HEK293T (cell line): ENCODE data around the gene SGMS1.

Experiments used
- CTCF ChIA-PET: fragments of 350-600 bp; formaldehyde crosslinking; extraction: SDS; loops from one replicate; lab custom pipeline; 2021; ENCODE audit warnings: antibody characterized with exemption, inconsistent platforms; lab: Yijun Ruan, JAX
- POLR2A ChIA-PET: fragments of 350-600 bp; formaldehyde crosslinking; extraction: SDS; loops from one replicate; lab custom pipeline; 2020; ENCODE audit warnings: antibody characterized with exemption, inconsistent platforms; lab: Yijun Ruan, JAX
- DNase-seq: peaks from one replicate; pipeline ENCODE4 v3.0.0; 2012; ENCODE audit warnings: mixed read lengths; ENCODE audit errors: extremely low spot score
- ARNT ChIP-seq: fragments of 450-650 bp; IDR thresholded peaks from 2 replicates; pipeline ENCODE4 v1.6.1; 2017; ENCODE audit warnings: mild to moderate bottlenecking
- BHLHE40 ChIP-seq: fragments of 450-650 bp; IDR thresholded peaks from 2 replicates; pipeline ENCODE4 v1.6.1; 2016; ENCODE audit warnings: mild to moderate bottlenecking, moderate library complexity, borderline replicate concordance
- CTBP1 ChIP-seq: fragments of 450-650 bp; IDR thresholded peaks from 2 replicates; pipeline ENCODE4 v1.6.1; 2016; ENCODE audit warnings: borderline replicate concordance
- ELF4 ChIP-seq: fragments of 450-650 bp; IDR thresholded peaks from 2 replicates; pipeline ENCODE4 v1.6.1; 2017; ENCODE audit warnings: antibody characterized with exemption
- FOXA1 ChIP-seq: fragments of 450-650 bp; IDR thresholded peaks from 2 replicates; pipeline ENCODE4 v1.6.1; 2016; ENCODE audit warnings: mild to moderate bottlenecking
- FOXK2 ChIP-seq: fragments of 450-650 bp; IDR thresholded peaks from 2 replicates; pipeline ENCODE4 v1.6.1; 2016; ENCODE audit warnings: mild to moderate bottlenecking
- FOXM1 ChIP-seq: fragments of 450-650 bp; IDR thresholded peaks from 2 replicates; pipeline ENCODE4 v1.6.1; 2017; ENCODE audit warnings: mild to moderate bottlenecking, borderline replicate concordance
- HDGF ChIP-seq: fragments of 450-650 bp; IDR thresholded peaks from 2 replicates; pipeline ENCODE4 v1.6.1; 2017; ENCODE audit warnings: antibody characterized with exemption, borderline replicate concordance
- L3MBTL2 ChIP-seq: fragments of 450-650 bp; conservative IDR thresholded peaks from 2 replicates; pipeline ENCODE4 v1.6.1; 2016; ENCODE audit warnings: mild to moderate bottlenecking
- LEF1 ChIP-seq: fragments of 450-650 bp; IDR thresholded peaks from 2 replicates; pipeline ENCODE4 v1.6.1; 2017; ENCODE audit warnings: mild to moderate bottlenecking, borderline replicate concordance
- NFRKB ChIP-seq: fragments of 450-650 bp; IDR thresholded peaks from 2 replicates; pipeline ENCODE4 v1.6.1; 2016; ENCODE audit warnings: mild to moderate bottlenecking, moderate library complexity
- PKNOX1 ChIP-seq: fragments of 450-650 bp; IDR thresholded peaks from 2 replicates; pipeline ENCODE4 v1.6.1; 2016
- SP1 ChIP-seq: fragments of 450-650 bp; IDR thresholded peaks from 2 replicates; pipeline ENCODE4 v1.6.1; 2017
- SUZ12 ChIP-seq: fragments of 450-650 bp; IDR thresholded peaks from 2 replicates; pipeline ENCODE4 v1.6.1; 2016; ENCODE audit warnings: mild to moderate bottlenecking
- TARDBP ChIP-seq: fragments of 450-650 bp; IDR thresholded peaks from 2 replicates; pipeline ENCODE4 v1.6.1; 2016
- ZNF384 ChIP-seq: fragments of 450-650 bp; IDR thresholded peaks from 2 replicates; pipeline ENCODE4 v1.6.1; 2016

SGMS1 gene

GRCh38 chr10:50343702-50344331, 279.9 kb downstream of the SGMS1 start:
- CTCF ChIA-PET, result no interaction called here
- DNase-seq, result no peak
- POLR2A ChIA-PET, result no interaction called here
- TF ChIP-seq ELF4 (no peak), SUZ12 (no peak), SP1 (no peak), CTBP1 (no peak), FOXM1 (no peak), L3MBTL2 (no peak), HDGF (no peak), PKNOX1 (no peak), FOXK2 (no peak), FOXA1 (no peak), NFRKB (no peak)

DNA sequence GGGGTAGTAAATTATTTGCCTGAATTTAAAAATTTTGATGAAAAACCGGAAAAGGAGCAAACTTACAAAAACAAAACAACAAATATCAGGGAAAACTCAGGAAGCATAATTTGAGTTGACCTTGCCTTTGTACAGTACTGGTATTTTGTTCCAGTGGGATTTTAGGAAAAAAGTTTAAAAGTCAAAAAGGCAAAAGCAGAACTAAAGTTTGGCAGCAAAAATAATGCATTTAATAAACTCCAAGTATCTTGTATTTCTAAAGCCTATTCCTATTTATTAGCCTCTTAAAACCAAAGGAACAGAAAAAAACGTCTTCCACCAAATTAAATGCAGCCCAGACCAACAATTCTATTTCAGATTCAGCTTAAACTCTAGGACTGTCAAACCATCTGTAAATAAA, 281.8 kb downstream of the SGMS1 start:
- ChIA-PET POLR2A (no interaction called here), CTCF (no interaction called here)
- no peak for DNase-seq
- TF ChIP-seq L3MBTL2, result no peak

- CTCF ChIA-PET, result no interaction called here
- DNase-seq, result no peak
- POLR2A ChIA-PET, result no interaction called here
- TF ChIP-seq LEF1 (no peak), ARNT (no peak), TARDBP (no peak)
Observed at GRCh38 chr10:50336140-50336539, 287.6 kb downstream of the SGMS1 start.

DNA sequence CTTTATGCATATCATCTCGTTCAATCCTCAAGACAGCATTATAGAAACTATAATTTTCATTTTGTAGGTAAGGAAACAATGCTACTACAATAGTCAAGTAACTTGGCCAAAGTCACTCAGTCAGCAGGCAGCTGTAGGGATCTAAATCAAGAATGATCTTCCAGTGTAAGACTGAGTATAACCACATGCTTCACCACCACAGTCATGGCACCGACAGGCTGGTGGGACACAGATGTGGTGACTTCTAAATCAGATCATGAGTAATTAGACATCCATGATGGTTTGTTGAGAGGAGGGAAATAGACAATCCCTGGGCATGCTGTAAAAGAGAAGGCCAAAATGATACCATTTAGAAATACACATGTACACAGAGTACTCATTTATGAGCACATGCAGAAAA, 288.4 kb downstream of the SGMS1 start:
- CTCF ChIA-PET, result no interaction called here
- no peak for TF ChIP-seq FOXA1
- no peak for TF ChIP-seq TARDBP
- no peak for TF ChIP-seq PKNOX1
- TF ChIP-seq BHLHE40, result no peak
- no peak for TF ChIP-seq L3MBTL2
- no peak for TF ChIP-seq ZNF384
- TF ChIP-seq FOXK2, result no peak
- no peak for TF ChIP-seq NFRKB
- no peak for TF ChIP-seq SUZ12
- POLR2A ChIA-PET, result no interaction called here
- DNase-seq, result no peak

DNA sequence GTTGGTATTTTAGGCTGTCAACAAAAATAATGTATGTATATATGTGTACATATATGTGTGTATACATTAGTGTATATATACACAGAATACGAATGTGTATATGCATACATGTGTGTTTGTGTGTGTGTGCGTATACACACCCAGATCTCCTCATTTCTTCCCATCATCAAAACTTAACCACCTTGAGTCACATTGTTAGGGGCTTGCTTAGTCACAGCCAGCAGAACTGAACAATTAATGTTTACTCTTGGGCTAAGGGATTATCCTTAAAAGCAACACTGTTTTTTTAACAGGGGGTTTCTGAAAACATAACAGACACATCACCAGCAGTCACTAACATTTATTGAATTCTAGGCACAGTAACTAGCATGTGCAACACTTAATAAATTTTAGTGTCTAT, 289.5 kb downstream of the SGMS1 start:
- no peak for DNase-seq
- ChIA-PET CTCF (interaction anchor here (0.6 kb wide), 1 partner anchor 10 kb away, joined by 3 read pairs; no protein-coding TSS in a partner anchor), POLR2A (no interaction called here)
- TF ChIP-seq CTBP1 (no peak), FOXA1 (no peak), LEF1 (no peak), SP1 (no peak)

- ChIA-PET CTCF (interaction anchor here (0.6 kb wide), 1 partner anchor 11 kb away, joined by 3 read pairs; no protein-coding TSS in a partner anchor), POLR2A (no interaction called here)
- TF ChIP-seq ELF4 (no peak), NFRKB (no peak), ZNF384 (no peak), SP1 (no peak), FOXK2 (no peak), FOXA1 (no peak), BHLHE40 (no peak), HDGF (no peak), PKNOX1 (no peak), LEF1 (no peak), ARNT (no peak), FOXM1 (no peak), L3MBTL2 (no peak), TARDBP (no peak), CTBP1 (no peak), SUZ12 (no peak)
- no peak for DNase-seq
Observed at GRCh38 chr10:50333872-50334271, 289.9 kb downstream of the SGMS1 start.

DNA sequence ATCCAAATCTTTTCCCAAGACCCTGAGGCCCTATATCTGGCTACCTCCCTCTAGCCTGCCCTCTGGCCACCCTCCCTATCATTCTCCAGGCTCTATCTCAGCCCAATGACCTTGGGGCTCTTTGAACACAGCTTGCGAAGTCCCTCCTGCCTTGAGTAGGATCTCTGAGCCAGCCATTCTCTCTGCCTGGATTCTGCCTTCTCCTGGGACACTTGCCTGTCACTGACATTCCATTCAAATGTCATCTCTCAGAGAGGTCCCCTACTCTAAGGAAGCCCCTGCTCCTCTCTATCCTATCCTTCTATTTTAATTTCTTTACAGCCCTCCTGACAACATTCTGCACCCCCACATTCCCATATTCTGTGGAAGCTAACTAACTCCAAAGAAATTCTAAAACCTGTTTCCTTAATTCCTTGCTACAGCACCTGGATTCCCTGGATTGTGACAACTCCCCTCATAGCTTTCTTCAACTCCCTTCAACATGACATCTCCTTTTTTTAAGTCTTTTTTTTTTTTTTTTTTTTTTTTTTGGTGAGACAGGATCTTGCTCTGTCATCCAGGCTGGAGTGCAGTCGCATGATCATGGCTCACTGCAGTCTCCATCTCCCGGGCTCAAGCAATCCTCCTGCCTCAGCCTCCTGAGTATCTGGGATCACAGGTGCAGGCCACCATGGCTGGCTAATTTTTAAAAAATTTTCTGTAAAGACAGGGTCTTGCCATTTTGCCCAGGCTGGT, 291.5 kb downstream of the SGMS1 start:
- TF ChIP-seq ZNF384 (no peak), FOXM1 (no peak)
- DNase-seq, result no peak
- ChIA-PET POLR2A (no interaction called here), CTCF (no interaction called here)
